HG02763 (cell line): ENCODE results near the gene GATA1.

Experiments used
- ATAC-seq: cut with Tn5 transposase; IDR thresholded peaks from one replicate; pipeline ENCODE4 v1.9.1; 2021; ENCODE audit warnings: mild to moderate bottlenecking, moderate library complexity; ENCODE audit not compliant: unreplicated experiment

The GATA1 gene

DNA sequence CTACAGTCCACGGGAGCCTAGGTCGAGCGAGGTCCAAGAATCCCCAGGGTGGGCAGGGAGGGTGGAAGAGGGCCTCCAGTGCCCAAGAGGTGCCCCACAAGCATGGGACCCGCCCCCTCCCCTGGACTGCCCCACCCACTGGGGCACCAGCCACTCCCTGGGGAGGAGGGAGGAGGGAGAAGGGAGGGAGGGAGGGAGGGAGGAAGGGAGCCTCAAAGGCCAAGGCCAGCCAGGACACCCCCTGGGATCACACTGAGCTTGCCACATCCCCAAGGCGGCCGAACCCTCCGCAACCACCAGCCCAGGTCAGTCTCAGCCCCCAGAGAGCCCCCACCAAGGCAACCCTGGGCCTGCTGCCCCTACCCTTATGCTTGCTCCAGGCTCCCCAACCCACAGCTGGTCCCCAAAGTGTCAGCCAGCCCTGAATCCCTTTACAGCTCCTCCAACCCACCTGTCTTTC is at the start of gene GATA1:
Gene GATA1, plus strand, starts transcription at position 250 of the 460 bp plus-strand sequence. CDS start 4,520 bp downstream, outside the sequence.
- ATAC-seq = no peak

DNA sequence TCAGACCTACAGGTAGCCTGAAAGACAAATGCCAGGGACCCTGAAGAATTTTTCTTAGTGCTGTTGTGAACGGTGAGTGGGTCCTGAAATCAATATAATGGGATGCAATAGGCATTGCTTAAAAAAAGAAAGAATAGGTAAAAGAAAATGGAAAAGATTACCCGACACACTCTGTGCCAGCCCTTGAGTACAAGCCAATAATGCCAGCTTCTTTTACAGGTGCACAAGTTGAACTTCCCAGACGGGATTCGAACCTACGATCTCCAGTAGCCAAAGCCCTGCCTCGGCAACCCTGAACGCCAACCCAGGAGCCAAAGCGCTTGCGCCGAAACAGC is 49.5 kb upstream of the GATA1 start:
- no peak for ATAC-seq

DNA sequence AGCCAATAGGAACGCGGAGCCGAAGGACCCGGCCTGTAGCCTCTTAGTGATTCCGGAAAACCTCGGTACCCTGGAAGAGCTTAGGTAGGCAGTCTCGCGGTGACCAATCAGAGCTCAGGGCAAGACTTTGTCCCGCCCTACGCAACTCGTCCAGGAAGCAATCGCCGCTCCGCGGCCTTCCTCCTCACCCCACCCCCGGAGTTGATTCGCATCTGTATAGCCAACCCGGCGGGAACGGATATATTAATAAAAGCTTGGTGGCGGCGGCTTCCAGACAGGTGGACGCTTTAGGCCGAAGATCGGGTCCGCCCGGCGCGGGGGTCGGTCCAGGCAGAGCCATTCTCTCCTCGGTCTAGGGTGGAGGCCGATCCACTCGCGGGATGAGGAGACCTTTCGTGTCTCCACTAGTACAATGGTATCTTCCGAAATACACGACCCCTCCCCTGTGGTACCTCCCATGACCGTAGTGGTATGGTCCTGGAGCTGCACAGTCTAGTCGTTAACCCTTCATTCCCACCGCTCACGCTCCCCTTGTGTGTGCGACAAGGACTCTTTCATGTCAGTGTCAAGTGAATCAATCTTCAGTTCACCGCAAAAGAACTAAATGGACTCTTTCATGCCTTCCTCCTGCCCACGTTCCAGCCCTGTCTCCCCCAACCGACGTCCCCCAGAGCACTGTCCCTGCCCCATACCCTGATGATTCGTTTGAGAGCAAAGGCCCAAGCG is 49.0 kb upstream of the GATA1 start:
- ATAC-seq = peak; percentile 97

DNA sequence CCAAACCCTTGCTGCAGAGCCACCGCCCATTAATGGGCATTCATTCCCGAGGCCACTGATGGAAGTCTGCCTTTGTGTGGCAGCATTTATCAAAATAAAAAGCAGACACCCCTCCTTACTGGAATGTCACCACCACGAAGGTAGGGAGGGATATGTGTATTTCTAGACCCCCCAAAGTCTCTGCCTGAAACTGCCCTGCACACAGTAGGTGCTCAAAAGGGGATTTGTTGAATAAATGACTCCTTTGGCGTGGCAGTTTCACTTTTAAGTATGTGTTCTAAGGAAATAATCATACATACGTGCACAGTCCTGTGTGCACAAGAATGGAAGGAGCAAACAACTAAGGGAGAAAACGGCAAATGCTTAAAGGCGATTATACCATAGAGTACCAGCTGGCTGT is 48.5 kb upstream of the GATA1 start:
- no peak for ATAC-seq

DNA sequence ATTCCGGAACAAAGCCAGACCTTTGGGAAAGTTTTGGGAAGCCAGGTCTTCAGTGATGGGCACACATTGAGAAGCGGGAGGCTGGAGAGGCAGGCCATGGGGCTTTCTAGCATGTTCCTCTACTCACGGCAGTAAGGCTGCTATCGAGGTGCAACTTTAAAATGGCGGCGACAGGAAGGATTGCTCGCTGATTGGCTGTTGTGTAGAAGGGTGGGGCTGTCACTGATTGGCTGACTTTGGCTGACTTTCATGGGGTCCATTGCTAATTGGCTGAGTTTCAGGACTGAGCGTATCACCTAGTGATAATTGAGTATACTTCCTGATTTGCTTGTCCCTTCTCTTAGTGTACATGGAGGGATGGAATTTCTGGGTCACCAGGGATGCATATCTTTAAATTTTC is 44.6 kb upstream of the GATA1 start:
- ATAC-seq = no peak

DNA sequence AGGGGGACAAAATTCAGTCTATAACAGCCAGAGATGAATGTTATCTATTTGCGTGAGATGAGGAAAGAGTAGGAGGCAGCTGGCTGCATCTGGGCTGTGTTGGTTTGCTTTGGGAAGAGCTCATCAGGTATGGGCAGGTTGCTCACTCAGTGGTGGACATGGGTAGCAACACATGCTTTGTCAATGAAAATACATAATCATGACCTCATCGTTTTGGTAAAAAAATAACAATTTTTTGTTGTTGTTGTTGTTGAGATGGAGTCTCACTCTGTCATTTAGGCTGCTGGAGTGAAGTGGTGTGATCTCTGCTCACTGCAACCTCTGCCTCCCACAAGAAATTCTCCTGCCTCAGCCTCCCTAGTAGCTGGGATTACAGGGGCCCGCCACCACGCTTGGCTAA is 41.2 kb upstream of the GATA1 start:
- no peak for ATAC-seq

DNA sequence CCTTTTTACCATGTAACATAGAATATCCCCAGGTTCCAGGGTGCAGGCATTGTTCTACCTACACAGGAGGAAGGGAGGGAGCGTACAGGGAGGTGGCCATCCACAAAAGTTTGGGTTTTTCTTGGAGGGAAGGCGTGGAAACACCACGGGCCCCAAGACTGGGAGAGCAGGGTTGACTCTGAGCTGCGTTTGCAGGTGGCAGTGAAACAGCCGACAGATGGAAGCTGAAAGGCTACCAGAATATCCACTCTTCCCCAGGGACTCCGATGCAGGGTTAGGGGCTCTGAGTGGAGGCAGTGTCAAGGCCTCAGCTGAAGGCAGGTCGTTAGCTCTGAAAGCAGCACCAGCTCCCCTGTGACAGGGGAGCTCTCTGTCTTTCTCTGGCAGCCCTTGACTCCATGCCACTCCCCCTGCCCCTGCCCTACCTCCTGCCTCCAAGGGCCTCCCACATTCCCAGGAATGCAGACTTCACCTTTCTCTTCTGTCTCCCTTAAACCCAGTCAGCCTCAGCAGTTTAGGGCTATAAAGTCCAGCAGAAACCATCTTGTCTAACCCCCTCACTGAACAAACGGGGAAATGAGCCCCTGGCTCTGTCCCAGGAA is 38.9 kb upstream of the GATA1 start:
- no peak for ATAC-seq

DNA sequence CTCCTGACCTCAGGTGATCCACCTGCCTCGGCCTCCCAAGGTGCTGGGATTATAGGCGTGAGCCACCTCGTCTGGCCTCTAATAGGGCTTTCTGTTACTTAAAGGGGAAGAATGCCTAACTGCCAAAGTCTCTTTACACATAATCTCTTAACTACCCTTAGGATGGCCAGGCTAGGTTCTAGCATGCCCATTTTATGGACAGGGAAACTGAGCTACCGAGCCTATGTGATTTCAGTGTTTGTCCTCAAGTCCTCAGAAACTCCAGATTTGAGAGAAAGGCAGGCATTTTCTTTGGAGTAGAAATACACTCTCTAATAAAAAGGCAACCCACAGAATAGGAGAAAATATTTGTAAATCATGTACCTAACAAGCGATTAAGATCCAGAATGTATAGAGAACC is 37.2 kb upstream of the GATA1 start:
- ATAC-seq = no peak

DNA sequence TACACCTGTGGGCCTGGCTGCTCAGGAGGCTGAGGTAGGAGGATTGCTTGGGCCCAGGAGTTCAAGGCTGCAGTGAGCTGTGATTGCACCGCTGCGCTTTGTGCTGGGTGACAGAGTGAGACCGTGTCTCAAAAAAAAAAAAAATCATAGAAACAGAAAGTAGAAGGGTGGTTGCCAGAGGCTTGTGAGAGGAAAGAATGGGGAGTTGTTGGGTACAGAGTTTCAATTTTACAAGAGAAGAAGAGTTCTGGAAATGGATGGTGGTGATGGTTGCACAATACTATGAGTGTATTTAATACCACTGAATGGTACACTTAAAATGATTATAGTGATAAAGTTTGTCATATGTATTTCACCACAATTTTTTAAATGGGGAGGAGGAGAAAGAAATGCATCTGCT is 35.0 kb upstream of the GATA1 start:
- ATAC-seq = no peak

DNA sequence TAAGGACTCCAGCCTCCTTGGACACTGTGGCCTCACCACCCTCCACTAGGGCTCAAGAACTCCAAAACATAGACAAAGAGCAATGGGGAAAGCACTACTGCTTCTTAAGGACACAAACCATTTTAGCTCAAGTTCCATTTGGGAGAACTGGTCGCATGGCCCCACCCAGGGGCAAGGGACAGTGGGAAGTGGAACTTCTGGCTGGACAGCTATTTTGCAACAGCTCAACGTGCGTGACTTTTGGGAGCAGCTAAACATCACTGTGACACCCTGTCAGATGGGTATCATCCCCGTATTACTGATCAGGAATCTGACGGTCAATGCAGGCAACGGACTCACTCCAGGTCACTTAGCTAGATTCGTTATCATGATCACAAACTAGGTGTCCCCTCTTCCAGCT is 33.9 kb upstream of the GATA1 start:
- ATAC-seq = no peak

DNA sequence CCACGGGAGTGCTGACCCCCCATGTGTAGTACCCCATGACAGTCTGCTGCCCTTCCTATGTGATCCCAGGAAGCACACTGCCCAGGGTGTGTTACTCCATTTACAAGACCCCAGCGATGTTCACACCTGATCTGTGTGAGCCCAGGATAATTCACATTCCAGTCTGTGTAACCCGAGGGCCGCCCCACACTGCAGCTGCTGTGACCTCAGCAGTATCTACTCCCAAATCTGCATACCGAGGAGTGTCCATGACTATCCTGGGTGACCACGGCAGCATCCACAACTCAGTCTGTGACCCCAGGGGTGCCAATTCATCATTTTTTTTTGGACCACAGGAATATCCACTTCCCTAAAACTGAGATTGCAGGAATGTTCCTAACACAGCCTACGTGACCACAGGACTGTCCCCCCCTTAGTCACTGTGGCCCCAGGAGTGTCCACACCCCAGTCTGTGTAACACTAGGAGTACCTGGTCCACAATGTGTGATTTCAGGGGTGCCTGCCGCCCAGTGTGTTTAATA is 32.6 kb upstream of the GATA1 start:
- no peak for ATAC-seq

DNA sequence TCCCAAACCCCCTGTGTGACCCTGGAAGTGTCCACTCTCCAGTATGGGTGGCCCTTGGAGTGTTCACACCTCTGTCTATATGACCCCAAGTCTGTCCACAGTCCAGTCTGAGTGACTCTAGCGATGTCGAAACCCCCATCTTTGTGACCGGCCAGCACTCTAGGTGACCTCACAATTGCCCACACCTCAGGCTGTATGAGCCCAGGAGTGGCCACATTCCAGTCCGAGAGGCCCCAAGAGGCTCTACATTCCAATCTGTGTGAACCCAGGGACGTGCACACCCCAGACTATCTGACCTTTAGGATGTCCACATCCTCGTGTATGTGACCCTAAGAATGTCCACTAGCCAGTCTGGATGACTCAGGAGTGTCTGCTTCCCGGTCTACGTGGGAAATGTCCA is 32.2 kb upstream of the GATA1 start:
- ATAC-seq = no peak

DNA sequence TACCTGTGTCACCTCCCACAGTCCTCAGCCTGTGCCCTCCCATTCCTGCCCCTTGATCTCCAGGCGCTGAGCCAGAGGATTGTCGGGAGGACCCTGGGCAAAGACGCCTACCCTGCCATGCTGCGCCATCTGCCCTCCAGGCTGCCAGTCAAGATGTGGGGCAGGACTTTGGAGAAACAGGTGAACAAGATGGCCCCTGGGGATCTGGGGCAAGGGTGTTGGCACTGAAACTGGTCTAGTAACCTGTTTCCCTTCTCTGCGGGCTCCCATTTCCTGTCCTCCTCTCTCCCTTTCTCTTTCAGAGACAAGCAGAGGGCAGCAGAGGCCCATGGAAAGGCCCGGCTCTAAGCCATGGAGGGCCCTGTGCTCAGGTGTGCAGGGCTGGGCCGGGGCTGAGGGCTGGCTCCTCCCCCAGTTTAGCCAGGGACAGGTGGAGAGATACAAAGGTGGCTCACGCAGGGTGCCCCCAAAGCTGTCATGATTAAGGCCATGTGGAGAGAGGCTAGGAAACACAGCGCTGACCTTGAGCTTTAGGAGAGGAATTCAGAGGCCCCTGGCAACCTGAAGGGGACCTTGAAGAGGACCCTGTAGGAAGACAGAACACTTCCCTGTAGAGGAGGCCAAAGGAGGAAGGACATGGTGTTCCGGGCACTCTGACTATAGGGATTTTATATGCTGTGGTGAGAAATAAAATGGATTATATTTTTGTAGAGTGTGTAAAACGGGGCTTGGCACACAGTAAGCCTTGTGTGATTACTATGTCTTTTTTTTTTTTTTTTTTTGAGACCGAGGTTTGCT is 24.5 kb upstream of the GATA1 start, which contains the start of gene GLOD5:
Gene GLOD5, plus strand, starts transcription at position 74 of the 798 bp plus-strand sequence. Its CDS starts 44 bp downstream, at position 118.
- ATAC-seq = no peak

DNA sequence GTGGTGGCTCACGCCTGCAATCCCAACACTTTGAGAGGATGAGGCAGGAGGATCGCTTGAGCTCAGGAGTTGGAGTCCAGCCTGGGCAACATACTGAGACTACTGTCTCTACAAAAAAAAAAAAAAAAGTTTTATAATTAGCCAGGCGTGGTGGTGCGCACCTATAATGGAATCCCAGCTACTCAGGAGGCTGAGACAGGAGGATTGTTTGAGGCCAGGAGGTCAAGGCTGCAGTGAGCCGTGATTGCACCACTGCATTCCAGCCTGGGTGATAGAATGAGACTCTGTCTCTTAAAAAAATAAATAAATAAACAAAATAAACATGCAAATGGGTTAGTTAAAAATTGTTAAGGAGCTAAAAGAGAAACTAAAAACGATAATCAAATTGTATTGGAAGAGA is 17.2 kb upstream of the GATA1 start:
- ATAC-seq = no peak

DNA sequence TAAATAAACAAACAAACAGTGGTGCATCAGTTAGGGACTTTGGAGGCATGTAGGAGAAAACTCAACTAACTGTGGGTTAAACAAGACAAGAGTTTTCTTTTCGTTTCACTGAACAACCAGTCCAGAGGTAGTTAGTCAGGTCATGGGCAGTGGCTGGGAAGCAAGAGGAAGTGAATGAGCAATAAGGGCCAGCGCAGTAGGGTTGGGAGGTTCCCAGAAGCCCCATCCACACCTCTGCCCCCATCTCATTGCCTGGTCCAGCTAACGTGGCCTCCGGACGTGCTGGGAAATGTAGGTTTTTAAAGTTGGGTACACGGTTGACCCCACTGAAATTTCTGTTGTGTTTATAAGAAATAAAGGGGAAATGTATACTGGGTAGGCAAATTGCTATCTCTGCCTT is 16.1 kb upstream of the GATA1 start:
- no peak for ATAC-seq

DNA sequence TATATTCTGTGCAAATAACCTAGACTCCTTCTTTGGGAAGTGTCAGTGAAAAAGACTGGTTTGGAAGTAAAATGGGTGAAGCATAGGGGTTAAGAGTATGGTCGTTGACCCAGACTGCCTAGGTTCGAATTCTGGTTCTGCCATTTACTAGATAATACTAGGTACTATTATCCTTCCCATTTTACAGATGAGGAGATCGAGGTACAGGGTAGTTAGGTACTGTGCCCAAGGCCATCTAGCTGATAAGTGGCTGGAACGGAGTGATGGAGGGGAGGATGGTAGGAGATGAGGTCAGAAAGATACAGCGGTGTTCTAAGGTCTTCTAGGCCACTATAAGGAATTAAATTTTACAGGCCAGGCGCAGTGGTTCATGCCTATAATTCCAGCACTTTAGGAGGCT is 13.8 kb upstream of the GATA1 start:
- no peak for ATAC-seq

DNA sequence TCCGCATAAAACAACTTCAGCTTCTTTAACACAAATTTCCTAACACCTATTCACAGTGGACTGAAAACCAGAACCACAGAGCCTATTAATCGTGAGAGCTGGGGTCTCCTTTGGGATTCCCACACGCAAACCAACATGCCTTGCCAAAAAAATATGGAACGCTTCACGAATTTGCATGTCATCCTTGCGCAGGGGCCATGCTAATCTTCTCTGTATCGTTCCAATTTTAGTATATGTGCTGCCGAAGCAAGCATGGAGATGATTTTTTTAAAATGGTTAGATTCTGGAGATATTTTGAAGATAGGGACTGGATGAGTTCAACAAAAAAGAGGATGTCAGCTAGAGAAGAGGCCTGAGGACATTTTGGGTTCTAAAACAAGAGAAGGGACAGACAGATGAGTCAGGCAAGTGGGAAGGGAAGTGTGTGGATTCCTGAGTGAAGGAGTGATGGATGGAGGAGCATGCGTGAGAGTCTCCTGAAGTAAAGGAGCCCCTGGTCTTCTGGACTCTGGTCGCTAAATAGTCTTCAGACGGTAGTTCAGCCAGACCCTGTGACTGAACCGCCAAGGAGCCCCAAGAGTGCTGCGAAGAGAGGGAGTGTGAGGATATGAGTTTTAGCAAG is 9.5 kb upstream of the GATA1 start:
- ATAC-seq = no peak

DNA sequence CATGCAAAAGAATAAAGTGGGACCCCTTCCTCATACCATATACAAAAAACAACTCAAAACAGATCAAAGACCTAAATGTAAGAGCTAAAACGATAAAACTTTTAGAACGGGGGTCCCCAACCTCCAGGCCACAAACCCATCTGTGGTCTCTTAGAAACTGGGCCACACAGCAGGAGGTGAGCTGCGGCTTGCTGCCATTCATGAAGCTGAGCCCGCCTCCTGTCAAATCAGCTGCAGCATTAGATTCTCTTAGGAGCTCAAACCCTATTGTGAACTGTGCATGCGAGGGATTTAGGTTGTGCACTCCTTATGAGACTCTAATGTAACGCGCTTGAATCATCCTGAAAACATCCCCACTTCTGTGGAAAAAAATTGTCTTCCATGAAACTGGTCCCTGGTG is 7.0 kb upstream of the GATA1 start:
- ATAC-seq = no peak

DNA sequence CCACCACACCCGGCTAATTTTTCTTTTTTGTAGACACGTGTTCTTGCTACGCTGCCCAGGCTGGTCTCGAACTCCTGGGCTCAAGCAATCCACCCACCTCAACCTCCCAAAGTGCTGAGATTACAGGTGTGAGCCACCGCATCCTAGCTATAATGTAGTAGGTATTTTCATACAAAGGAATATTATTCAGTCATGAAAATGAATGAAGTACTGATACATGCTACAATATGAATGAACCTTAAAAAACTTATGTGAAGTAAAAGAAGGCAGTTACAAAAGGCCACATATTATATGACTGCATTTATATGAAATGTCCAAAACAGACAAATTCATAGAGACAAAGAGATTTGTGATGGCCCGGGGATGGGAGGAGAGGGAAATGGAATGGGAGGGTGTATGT is 4.7 kb upstream of the GATA1 start:
- no peak for ATAC-seq

DNA sequence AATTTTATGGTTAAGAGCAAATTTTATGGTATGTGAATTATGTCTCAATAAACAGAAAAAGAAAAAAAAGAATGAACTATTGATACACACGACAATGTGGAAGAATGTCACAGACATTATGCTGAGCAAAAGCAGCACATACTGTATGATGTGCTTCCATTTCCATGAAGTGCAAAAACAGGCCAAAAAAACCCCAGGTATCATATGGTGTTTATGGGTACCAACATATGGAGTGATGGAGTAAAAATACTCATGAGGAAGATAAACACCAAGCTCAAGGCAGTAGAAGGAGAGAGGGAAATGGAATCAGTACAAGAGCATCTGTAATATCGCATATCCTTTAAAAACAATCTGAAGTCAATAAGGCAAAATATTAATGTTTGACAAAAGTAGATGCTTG is 4.2 kb upstream of the GATA1 start:
- ATAC-seq = no peak

DNA sequence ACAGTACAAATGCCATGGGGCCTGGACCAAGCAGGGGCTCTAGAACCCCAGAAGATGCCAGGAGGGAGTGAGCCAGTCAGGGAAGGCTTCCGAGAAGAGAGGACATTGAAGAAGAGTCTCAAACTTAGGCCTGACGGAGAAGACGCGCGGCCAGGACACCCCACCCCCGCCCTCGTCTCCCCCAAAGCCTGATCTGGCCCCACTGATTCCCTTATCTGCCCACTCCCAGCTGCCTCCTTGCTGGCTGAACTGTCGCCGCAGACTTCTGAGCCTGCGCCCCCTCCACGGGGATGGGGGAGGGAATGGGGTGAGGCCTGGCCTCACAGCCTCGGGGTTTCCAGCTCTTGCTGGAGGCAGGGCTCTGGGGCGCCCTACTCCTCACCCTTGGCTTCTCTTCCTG is 3.6 kb upstream of the GATA1 start:
- no peak for ATAC-seq
